ENCODE measurements around the gene SPRR2F. TPM values are rescaled to one million over a fixed set of nuclear protein-coding genes. Genes with fewer than 3 reads are reported as not detected.
"Not testable (repeated sequence)": the region's sequence is repeated elsewhere in the genome, so short reads cannot be mapped to it uniquely, and the experiment has no call there.

The SPRR2F gene
- total and polyA plus RNA-seq, 2 experiments from 2014 or later: 0.44 TPM; not detected in 1

DNA sequence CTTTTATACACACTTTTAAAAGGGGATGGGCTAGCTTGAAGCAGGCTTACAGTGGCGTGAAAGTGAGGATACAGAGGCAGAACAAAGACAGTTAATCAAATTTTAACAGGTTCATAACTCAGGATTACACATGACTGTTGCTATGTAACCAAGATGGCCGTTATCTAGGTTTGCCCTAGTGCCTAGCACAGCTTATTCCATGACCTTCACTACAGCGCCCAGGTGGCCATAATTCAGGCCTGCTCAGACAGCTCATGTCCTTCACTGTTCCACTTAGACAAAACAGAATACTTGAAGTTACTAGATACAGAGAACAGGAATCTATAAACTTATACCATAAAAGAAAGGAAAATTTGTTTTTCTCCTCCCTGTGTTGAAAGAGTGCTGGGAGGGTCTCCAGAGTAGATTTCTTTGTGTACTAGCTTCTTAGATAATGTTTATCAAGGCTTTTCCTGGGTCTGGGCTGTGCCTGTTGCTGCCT lies 6.2 kb upstream of the SPRR2F start:
- Histone ChIP-seq H3K27ac (ENCODE audit: low read depth) (no peak overlapping the region), H2AFZ (peak overlapping the region; percentile 44), H3K9me2 (ENCODE audit: insufficient read depth) (no peaks in the 10 kb centered on the region), H3F3A (replicated peaks; ENCODE audit: low read depth) (0 out of 2 replicates have a peak, but pooled peaks cover 3% of the 10 kb centered on the region), H3K27me3 (ENCODE audit: insufficient read depth) (no peaks in the 10 kb centered on the region), H3K79me2 (replicated peaks; ENCODE audit: insufficient read depth) (no peaks in the 10 kb centered on the region), H3K36me3 (ENCODE audit: insufficient read depth) (no peaks in the 10 kb centered on the region), H3K4me2 (no peak overlapping the region), H4K20me1 (replicated peaks; ENCODE audit: insufficient read depth) (no peaks in the 10 kb centered on the region), H3K4me1 (ENCODE audit: insufficient read depth) (peaks cover 6% of the 10 kb centered on the region; the same call in 1 of the 2 replicates), H3K4me3 (no peak overlapping the region)
- H3K27ac Mint-ChIP-seq: no peak overlapping the region
- TF ChIP-seq ETS1 (IDR thresholded peaks at IDR 0.05) (no peak), ZNF114 (CRISPR knock-in tag; IDR thresholded peaks at IDR 0.05) (no peak), POLR2AphosphoS5 (IDR thresholded peaks at IDR 0.05; ENCODE audit: low read depth) (no peak), NANOG (IDR thresholded peaks at IDR 0.05; ENCODE audit: borderline replicate concordance) (no peak)
- no peak overlapping the region for H3K4me3 Mint-ChIP-seq
- ATAC-seq (no peak), DNase-seq (ENCODE audit: low spot score) (no peak)
- H3K27me3 Mint-ChIP-seq (ENCODE audit: insufficient read depth, low read depth, poor library complexity): peaks cover 2% of the 10 kb centered on the region
- peaks cover 10% of the 10 kb centered on the region for H3K36me3 Mint-ChIP-seq (ENCODE audit: low read depth)
- peaks cover 21% of the 10 kb centered on the region for H3K9me3 Mint-ChIP-seq
- peaks cover 36% of the 10 kb centered on the region for H3K4me1 Mint-ChIP-seq

DNA sequence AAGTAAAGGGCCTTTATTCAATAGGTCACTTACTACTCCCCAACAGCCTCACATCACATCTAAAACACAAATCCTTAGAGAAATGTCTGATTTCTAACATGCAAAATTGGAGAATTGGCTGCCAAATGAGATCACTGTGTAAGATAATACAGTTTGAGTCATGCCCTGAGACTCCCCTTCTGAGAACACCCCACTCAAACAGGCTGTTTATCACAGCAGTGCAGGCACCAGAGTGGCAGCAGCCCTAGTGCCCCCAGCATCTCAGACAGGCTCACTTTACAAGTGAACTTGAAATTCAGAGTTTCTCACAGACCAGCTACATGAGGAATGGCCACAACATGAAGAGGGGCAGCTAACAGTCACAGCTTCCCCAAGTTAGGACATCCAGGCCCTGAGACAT lies 1.9 kb upstream of the SPRR2F start:
- peaks cover 17% of the 10 kb centered on the region for H3K4me1 Mint-ChIP-seq
- not testable (repeated sequence) for H3K27me3 ChIP-seq (ENCODE audit: insufficient read depth)

GRCh38 chr1:153112454-153112853 lies 862 bp downstream of the SPRR2F start:
- not testable (repeated sequence) for H3K27ac ChIP-seq (ENCODE audit: low read depth); ATAC-seq; H2AFZ ChIP-seq

More for the DNA sequence above, 1.9 kb upstream of the SPRR2F start:
- ATAC-seq; H3K9me2 ChIP-seq (ENCODE audit: insufficient read depth); H3K4me2 ChIP-seq; H3K27ac ChIP-seq (ENCODE audit: low read depth); H3K27me3 Mint-ChIP-seq (ENCODE audit: insufficient read depth, low read depth, poor library complexity); H3K36me3 ChIP-seq (ENCODE audit: insufficient read depth); H3K27ac Mint-ChIP-seq; H3K4me3 ChIP-seq; H4K20me1 ChIP-seq (replicated peaks; ENCODE audit: insufficient read depth); H3K9me3 Mint-ChIP-seq; H2AFZ ChIP-seq; H3K36me3 Mint-ChIP-seq (ENCODE audit: low read depth); H3K79me2 ChIP-seq (replicated peaks; ENCODE audit: insufficient read depth); H3F3A ChIP-seq (replicated peaks; ENCODE audit: low read depth); H3K4me3 Mint-ChIP-seq; DNase-seq (ENCODE audit: low spot score); H3K4me1 ChIP-seq (ENCODE audit: insufficient read depth): not testable (repeated sequence)

DNA sequence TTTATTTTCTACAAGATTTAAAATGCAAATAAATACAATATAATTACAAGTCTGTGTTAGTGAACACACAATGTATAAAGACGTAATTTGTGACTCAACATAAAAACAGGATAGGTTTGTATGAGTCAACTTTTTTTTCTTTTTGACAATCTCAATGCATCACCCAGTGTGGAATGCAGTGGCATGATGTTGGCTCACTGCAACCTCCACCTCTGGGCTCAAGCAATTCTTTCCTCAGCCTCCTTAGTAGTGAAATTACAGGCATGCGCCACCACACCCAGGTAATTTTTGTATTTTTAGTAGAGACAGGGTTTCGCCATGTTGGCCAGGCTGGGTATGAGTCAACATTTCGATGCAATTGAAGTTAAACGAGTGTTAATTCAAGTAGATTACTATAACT lies 13.1 kb downstream of the SPRR2F start:
- H2AFZ ChIP-seq: no peak overlapping the region
- H3K27ac Mint-ChIP-seq: no peak overlapping the region
- peaks cover 2% of the 10 kb centered on the region; the same call in 2 of the 3 replicates for H3K9me3 Mint-ChIP-seq
- no peaks in the 10 kb centered on the region for H3K27me3 ChIP-seq (ENCODE audit: insufficient read depth)
- H3K4me2 ChIP-seq: no peak overlapping the region
- H3K4me1 ChIP-seq (ENCODE audit: insufficient read depth): no peaks in the 10 kb centered on the region
- no peaks in the 10 kb centered on the region for H3K36me3 ChIP-seq (ENCODE audit: insufficient read depth)
- H3F3A ChIP-seq (replicated peaks; ENCODE audit: low read depth): no peaks in the 10 kb centered on the region
- H3K27ac ChIP-seq (ENCODE audit: low read depth): no peak overlapping the region
- H3K9me2 ChIP-seq (ENCODE audit: insufficient read depth): no peaks in the 10 kb centered on the region
- H3K36me3 Mint-ChIP-seq (ENCODE audit: low read depth): peaks cover 2% of the 10 kb centered on the region; the same call in 1 of the 3 replicates
- TF ChIP-seq ZNF331 (CRISPR knock-in tag; IDR thresholded peaks at IDR 0.05; ENCODE audit: low read depth) (no peak), STAT1 (IDR thresholded peaks at IDR 0.05; ENCODE audit: unreplicated experiment) (no peak), ETS1 (IDR thresholded peaks at IDR 0.05) (no peak)
- DNase-seq (ENCODE audit: low spot score) (no peak), ATAC-seq (no peak)
- no peak overlapping the region for H3K4me3 ChIP-seq
- H3K79me2 ChIP-seq (replicated peaks; ENCODE audit: insufficient read depth): no peaks in the 10 kb centered on the region
- H3K4me1 Mint-ChIP-seq: no peaks in the 10 kb centered on the region; the same call in 2 of the 3 replicates
- H3K4me3 Mint-ChIP-seq: no peak overlapping the region
- H4K20me1 ChIP-seq (replicated peaks; ENCODE audit: insufficient read depth): no peaks in the 10 kb centered on the region
- peaks cover 4% of the 10 kb centered on the region for H3K27me3 Mint-ChIP-seq (ENCODE audit: insufficient read depth, low read depth, poor library complexity)

More at GRCh38 chr1:153112454-153112853, 862 bp downstream of the SPRR2F start:
- not testable (repeated sequence) for H3K27me3 ChIP-seq (ENCODE audit: insufficient read depth); DNase-seq (ENCODE audit: low spot score); H3K27ac Mint-ChIP-seq; H3K4me3 ChIP-seq; H3K4me1 ChIP-seq (ENCODE audit: insufficient read depth); H3F3A ChIP-seq (replicated peaks; ENCODE audit: low read depth); H3K4me2 ChIP-seq; H3K9me2 ChIP-seq (ENCODE audit: insufficient read depth); H3K79me2 ChIP-seq (replicated peaks; ENCODE audit: insufficient read depth); H3K27me3 Mint-ChIP-seq (ENCODE audit: insufficient read depth, low read depth, poor library complexity); H3K4me3 Mint-ChIP-seq; H3K36me3 Mint-ChIP-seq (ENCODE audit: low read depth); H3K36me3 ChIP-seq (ENCODE audit: insufficient read depth); H4K20me1 ChIP-seq (replicated peaks; ENCODE audit: insufficient read depth)
- peaks cover 12% of the 10 kb centered on the region for H3K9me3 Mint-ChIP-seq
- H3K4me1 Mint-ChIP-seq: peaks cover 12% of the 10 kb centered on the region

Measured in GM23338 (cell line).